RWPE2 (cell line): ENCODE data around the gene TLE5.

Experiments
- ATAC-seq: fragments of 200-7000 bp; cut with Tn5 transposase; 3 replicates; pipeline ENCODE4 v1.9.1; 2021; ENCODE audit warnings: low read depth
- DNase-seq: peaks from one replicate; pipeline ENCODE4 v3.0.0-alpha.2; 2020; ENCODE audit warnings: low spot score
- H3K27ac ChIP-seq: fragments of 450-650 bp; 2 replicates; pipeline ENCODE4 v1.5.1; 2017; ENCODE audit warnings: mild to moderate bottlenecking; ENCODE audit not compliant: poor library complexity, severe bottlenecking
- H3K27me3 ChIP-seq: fragments of 250-450 bp; sonication (Bioruptor Pico); 2 replicates; pipeline ENCODE4 v1.5.1; 2021; ENCODE audit warnings: mild to moderate bottlenecking, moderate library complexity; ENCODE audit not compliant: insufficient read depth, poor library complexity, severe bottlenecking
- H3K36me3 ChIP-seq: fragments of 250-450 bp; sonication (Bioruptor Pico); 2 replicates; pipeline ENCODE4 v1.5.1; 2020; ENCODE audit warnings: low read depth, mild to moderate bottlenecking, moderate library complexity
- H3K4me1 ChIP-seq: fragments of 250-450 bp; sonication (Bioruptor Pico); 2 replicates; pipeline ENCODE4 v1.5.1; 2021; ENCODE audit warnings: mild to moderate bottlenecking, moderate library complexity; ENCODE audit not compliant: insufficient read depth, poor library complexity, severe bottlenecking
- H3K4me3 ChIP-seq: fragments of 250-450 bp; sonication (Bioruptor Pico); 2 replicates; pipeline ENCODE4 v1.5.1; 2021; ENCODE audit warnings: mild to moderate bottlenecking, moderate library complexity; ENCODE audit not compliant: severe bottlenecking
- H3K9me3 ChIP-seq: fragments of 250-450 bp; sonication (Bioruptor Pico); 2 replicates; pipeline ENCODE4 v1.5.1; 2021; ENCODE audit warnings: mild to moderate bottlenecking, moderate library complexity; ENCODE audit not compliant: severe bottlenecking
- TF ChIP-seq, protein P1 (sequence below): fragments of 450-650 bp; IDR thresholded peaks from one replicate; pipeline ENCODE4 v1.5.1; 2017; ENCODE audit warnings: mild to moderate bottlenecking, moderate library complexity; ENCODE audit not compliant: poor library complexity, severe bottlenecking

Gene TLE5

GRCh38 chr19:3083964-3084363, 21.7 kb upstream of the TLE5 start:
- Histone ChIP-seq H3K4me1 (no peaks in the 10 kb centered on the region), H3K36me3 (no peaks in the 10 kb centered on the region), H3K27ac (no peak overlapping the region), H3K27me3 (no peaks in the 10 kb centered on the region), H3K4me3 (no peak overlapping the region), H3K9me3 (no peaks in the 10 kb centered on the region)
- TF ChIP-seq, protein P1, sequence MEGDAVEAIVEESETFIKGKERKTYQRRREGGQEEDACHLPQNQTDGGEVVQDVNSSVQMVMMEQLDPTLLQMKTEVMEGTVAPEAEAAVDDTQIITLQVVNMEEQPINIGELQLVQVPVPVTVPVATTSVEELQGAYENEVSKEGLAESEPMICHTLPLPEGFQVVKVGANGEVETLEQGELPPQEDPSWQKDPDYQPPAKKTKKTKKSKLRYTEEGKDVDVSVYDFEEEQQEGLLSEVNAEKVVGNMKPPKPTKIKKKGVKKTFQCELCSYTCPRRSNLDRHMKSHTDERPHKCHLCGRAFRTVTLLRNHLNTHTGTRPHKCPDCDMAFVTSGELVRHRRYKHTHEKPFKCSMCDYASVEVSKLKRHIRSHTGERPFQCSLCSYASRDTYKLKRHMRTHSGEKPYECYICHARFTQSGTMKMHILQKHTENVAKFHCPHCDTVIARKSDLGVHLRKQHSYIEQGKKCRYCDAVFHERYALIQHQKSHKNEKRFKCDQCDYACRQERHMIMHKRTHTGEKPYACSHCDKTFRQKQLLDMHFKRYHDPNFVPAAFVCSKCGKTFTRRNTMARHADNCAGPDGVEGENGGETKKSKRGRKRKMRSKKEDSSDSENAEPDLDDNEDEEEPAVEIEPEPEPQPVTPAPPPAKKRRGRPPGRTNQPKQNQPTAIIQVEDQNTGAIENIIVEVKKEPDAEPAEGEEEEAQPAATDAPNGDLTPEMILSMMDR = no peak
- DNase-seq (no peak), ATAC-seq (no peak)

- TF ChIP-seq, protein P1 = no peak
- Histone ChIP-seq H3K36me3 (no peaks in the 10 kb centered on the region), H3K27me3 (no peaks in the 10 kb centered on the region), H3K9me3 (no peaks in the 10 kb centered on the region), H3K4me1 (no peaks in the 10 kb centered on the region), H3K27ac (no peak overlapping the region), H3K4me3 (no peak overlapping the region)
- ATAC-seq = no peak
- DNase-seq = no peak
These were observed 20.0 kb upstream of the TLE5 start for GRCh38 chr19:3082331-3082730.

GRCh38 chr19:3080286-3080685, 18.0 kb upstream of the TLE5 start:
- TF ChIP-seq, protein P1 = no peak
- no peaks in the 10 kb centered on the region for H3K9me3 ChIP-seq
- no peak for DNase-seq
- no peak for ATAC-seq
- H3K27me3 ChIP-seq = no peaks in the 10 kb centered on the region
- no peaks in the 10 kb centered on the region for H3K4me1 ChIP-seq
- H3K4me3 ChIP-seq = no peak overlapping the region
- H3K27ac ChIP-seq = no peak overlapping the region
- H3K36me3 ChIP-seq = no peaks in the 10 kb centered on the region

DNA sequence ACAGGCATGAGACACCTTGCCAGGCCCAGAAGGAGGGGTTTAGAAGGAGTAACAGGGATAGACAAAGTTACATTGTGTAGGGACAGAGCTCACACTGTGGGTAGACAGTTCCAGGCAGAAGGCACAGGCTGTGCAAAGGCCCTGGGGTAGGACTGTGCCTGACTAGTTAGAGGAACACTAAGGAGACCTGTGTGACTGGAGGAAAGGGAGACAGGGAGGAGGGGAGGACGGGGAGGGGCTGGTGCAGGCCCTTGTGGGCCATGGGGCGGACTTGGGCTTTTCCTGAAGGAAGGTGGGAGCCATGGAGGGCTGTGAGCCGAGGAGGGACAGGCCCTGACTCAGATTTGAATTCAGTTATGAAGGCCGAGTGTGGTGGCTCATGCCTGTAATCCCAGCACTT, 17.3 kb upstream of the TLE5 start:
- Histone ChIP-seq H3K27ac (no peak overlapping the region), H3K27me3 (no peaks in the 10 kb centered on the region), H3K4me1 (no peaks in the 10 kb centered on the region), H3K36me3 (no peaks in the 10 kb centered on the region), H3K9me3 (no peaks in the 10 kb centered on the region), H3K4me3 (no peak overlapping the region)
- ATAC-seq (no peak), DNase-seq (no peak)
- TF ChIP-seq, protein P1 = no peak

DNA sequence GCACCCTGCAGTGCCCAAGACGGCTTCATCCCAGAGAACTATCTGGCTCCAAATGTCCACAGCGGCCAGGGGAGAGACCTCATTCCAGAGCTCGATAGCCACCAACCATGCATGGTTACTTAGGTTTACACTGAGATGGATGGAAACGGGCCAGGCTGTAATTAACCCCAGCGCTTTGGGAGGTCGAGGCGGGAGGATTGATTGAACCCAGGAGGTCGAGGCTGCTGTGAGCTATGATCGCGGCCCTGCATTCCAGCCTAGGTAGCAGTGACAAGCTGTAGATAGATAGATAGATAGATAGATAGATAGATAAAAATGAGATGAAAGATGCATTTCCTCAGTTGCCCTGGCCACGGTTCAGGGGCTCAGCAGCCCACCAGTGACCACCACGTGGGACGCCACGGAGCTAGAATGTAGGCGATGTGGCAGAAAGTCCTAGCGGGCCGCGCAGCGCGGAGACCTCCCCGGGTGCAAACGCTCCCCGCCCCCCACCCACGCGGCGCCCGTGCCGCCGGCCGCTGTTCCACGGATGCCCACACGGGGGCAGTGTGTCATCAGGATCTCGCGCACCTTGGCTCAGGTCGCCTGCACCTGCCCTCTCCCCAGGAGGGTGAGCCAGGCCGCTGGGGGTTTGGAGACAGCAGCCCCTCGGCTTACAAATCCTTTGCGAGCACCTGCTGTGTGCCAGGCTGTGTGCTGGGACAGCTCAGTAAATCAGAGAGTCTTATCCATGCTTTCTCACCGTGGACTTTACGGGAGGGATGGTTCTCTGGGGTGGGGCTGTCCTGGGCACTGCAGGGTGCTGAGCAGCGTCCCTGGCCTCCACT, 13.5 kb upstream of the TLE5 start:
- Histone ChIP-seq H3K27ac (no peak overlapping the region), H3K4me3 (no peak overlapping the region), H3K27me3 (no peaks in the 10 kb centered on the region), H3K9me3 (no peaks in the 10 kb centered on the region), H3K36me3 (no peaks in the 10 kb centered on the region), H3K4me1 (no peaks in the 10 kb centered on the region)
- DNase-seq (no peak), ATAC-seq (peak; percentile 62)
- TF ChIP-seq, protein P1 = peak; percentile 83
